Astrocyte (in vitro differentiated cells and primary cell): ENCODE measurements around the gene PAIP2. TPM values are rescaled to one million over a fixed set of nuclear protein-coding genes. Genes with fewer than 3 reads are reported as not detected.
"Not testable (repeated sequence)": the region's sequence is repeated elsewhere in the genome, so short reads cannot be mapped to it uniquely, and the experiment has no call there.

ENCODE experiments used
- DNase-seq: peaks from one replicate; pipeline ENCODE4 v3.0.0-alpha.2; 2010; ENCODE audit warnings: low read depth
- FAIRE-seq: peaks from 2 replicates; lab custom pipeline; 2011; peaks lifted over from hg19 to GRCh38; lab: Jason Lieb, UNC
- H2AFZ ChIP-seq: 2 replicates; pipeline ENCODE4 v1.6.0; 2012; ENCODE audit warnings: low read depth, low read length, inconsistent platforms
- H3K27ac ChIP-seq: 2 replicates; pipeline ENCODE4 v1.5.1; 2011; ENCODE audit warnings: low read depth, low read length, inconsistent platforms
- H3K27me3 ChIP-seq: 2 replicates; pipeline ENCODE4 v1.6.0; 2011; ENCODE audit warnings: low read length, inconsistent platforms; ENCODE audit not compliant: insufficient read depth
- H3K36me3 ChIP-seq: 2 replicates; pipeline ENCODE4 v1.5.1; 2011; ENCODE audit warnings: low read length, inconsistent platforms; ENCODE audit not compliant: insufficient read depth
- H3K4me1 ChIP-seq: 2 replicates; pipeline ENCODE4 v1.5.1; 2011; ENCODE audit warnings: low read length, inconsistent platforms; ENCODE audit not compliant: insufficient read depth
- H3K4me2 ChIP-seq: 2 replicates; pipeline ENCODE4 v1.6.0; 2012; ENCODE audit warnings: low read length, inconsistent platforms
- H3K4me3 ChIP-seq: 2 replicates; pipeline ENCODE4 v1.5.1; 2011; ENCODE audit warnings: low read depth, mild to moderate bottlenecking, low read length, inconsistent platforms; ENCODE audit not compliant: insufficient read depth
- H3K79me2 ChIP-seq: 2 replicates; pipeline ENCODE4 v1.6.0; 2012; ENCODE audit warnings: mild to moderate bottlenecking, low read length, inconsistent platforms; ENCODE audit not compliant: insufficient read depth
- H3K9ac ChIP-seq: 2 replicates; pipeline ENCODE4 v1.6.0; 2012; ENCODE audit warnings: mild to moderate bottlenecking, low read length, inconsistent platforms
- H3K9me3 ChIP-seq: 2 replicates; pipeline ENCODE4 v1.5.1; 2012; ENCODE audit warnings: low read depth, mild to moderate bottlenecking, low read length, inconsistent platforms; ENCODE audit not compliant: insufficient read depth
- H4K20me1 ChIP-seq: 2 replicates; pipeline ENCODE4 v1.6.0; 2012; ENCODE audit warnings: low read length, inconsistent platforms; ENCODE audit not compliant: insufficient read depth
- H3K27ac Mint-ChIP-seq: one replicate; pipeline ENCODE4 v1.8.0; 2021; ENCODE audit warnings: mild to moderate bottlenecking, mixed read lengths; ENCODE audit not compliant: unreplicated experiment
- H3K27me3 Mint-ChIP-seq: one replicate; pipeline ENCODE4 v1.8.0; 2021; ENCODE audit warnings: low read depth, mixed read lengths; ENCODE audit not compliant: unreplicated experiment
- H3K36me3 Mint-ChIP-seq: one replicate; pipeline ENCODE4 v1.8.0; 2021; ENCODE audit warnings: low read depth, mixed read lengths; ENCODE audit not compliant: unreplicated experiment
- H3K4me1 Mint-ChIP-seq: one replicate; pipeline ENCODE4 v1.8.0; 2021; ENCODE audit warnings: low read depth, mixed read lengths; ENCODE audit not compliant: unreplicated experiment
- H3K4me3 Mint-ChIP-seq: one replicate; pipeline ENCODE4 v1.8.0; 2021; ENCODE audit warnings: mild to moderate bottlenecking, moderate library complexity, mixed read lengths; ENCODE audit not compliant: unreplicated experiment
- H3K9me3 Mint-ChIP-seq: one replicate; pipeline ENCODE4 v1.8.0; 2021; ENCODE audit warnings: mild to moderate bottlenecking, mixed read lengths; ENCODE audit not compliant: unreplicated experiment
- CTCF ChIP-seq: IDR thresholded peaks from 2 replicates; pipeline ENCODE4 v1.5.1; 2011; ENCODE audit warnings: low read depth, mild to moderate bottlenecking, inconsistent platforms, low read length, moderate library complexity; ENCODE audit not compliant: insufficient read depth
- EZH2 ChIP-seq: IDR thresholded peaks from 2 replicates; pipeline ENCODE4 v1.6.1; 2012; ENCODE audit warnings: mild to moderate bottlenecking, low read length, inconsistent platforms; ENCODE audit not compliant: insufficient read depth
- total RNA-seq: library from RNA; stranded (reverse); gene quantifications from 2 replicates; pipeline ENCODE4 v1.2.1, GENCODE V29; 2021

PAIP2 gene
- total RNA-seq, 1 donor from 2014 or later: 75.3 TPM

DNA sequence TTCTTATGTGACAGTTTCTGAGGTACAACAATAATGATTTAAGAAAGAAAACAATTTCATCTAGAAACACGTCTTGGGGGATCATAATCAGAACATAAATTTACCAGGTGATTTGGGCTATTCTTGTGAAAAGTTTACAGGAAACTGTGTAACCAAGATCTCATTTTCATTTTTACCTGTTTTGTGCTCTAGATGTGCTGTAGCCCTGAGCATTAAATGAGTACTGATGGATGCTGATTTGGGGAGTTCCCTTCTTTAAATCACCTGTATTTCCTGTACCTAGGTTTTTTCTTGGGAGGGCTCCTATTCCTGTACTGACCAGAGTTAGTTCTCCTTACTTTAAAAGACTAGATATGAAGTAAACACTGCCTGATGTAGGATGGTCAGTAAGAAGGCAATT lies 35.5 kb upstream of the PAIP2 start:
- Mint-ChIP-seq H3K27me3 (no peaks in the 10 kb centered on the region), H3K36me3 (peaks cover 5% of the 10 kb centered on the region), H3K4me1 (peaks cover 55% of the 10 kb centered on the region), H3K9me3 (no peaks in the 10 kb centered on the region), H3K27ac (no peak overlapping the region), H3K4me3 (no peak overlapping the region)
- H3K27ac ChIP-seq: no peak overlapping the region
- H3K79me2 ChIP-seq: peaks cover 100% of the 10 kb centered on the region
- H2AFZ ChIP-seq: no peak overlapping the region
- TF ChIP-seq CTCF (no peak), EZH2 (no peak)
- no peak overlapping the region for H3K9ac ChIP-seq
- H3K4me1 ChIP-seq: peaks cover 3% of the 10 kb centered on the region
- peaks cover 100% of the 10 kb centered on the region for H4K20me1 ChIP-seq
- H3K27me3 ChIP-seq: no peaks in the 10 kb centered on the region
- no peaks in the 10 kb centered on the region for H3K9me3 ChIP-seq
- no peak overlapping the region for H3K4me2 ChIP-seq
- DNase-seq (no peak), FAIRE-seq (peak; percentile 49)
- H3K4me3 ChIP-seq: no peak overlapping the region
- no peaks in the 10 kb centered on the region for H3K36me3 ChIP-seq

DNA sequence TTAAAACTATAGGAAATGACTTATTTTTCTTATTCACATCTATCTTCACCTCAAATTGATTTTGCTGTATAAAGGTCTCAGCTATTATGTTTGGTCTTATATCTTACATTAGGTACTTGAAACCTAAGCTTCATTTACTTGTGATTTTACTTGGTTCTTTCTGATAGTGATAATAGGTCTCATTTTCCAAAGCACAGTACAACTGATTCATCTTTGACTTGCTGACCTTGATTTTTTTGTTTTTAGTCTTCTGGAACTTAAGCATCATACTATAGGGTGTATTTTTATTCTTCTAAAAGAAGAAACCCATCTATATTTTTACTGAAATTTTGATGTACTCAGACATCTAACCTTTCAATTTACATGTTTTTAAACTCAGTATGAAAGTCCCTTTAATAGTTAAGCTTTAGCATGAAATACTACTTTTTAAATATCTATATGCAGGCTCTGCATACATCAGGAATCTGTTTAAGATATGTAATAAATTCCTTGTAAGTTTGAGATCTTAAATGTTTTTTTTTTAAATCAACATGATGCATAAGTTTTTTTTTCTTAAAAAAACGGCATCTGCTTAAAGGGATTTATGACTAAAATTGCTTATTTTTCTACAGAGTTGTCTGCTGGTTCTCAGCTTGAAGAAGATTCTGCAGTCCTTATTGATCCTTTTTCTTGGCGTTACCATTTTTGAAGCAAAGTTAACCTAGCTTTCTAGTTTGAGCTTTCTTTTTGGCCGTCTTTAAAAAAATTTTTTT lies 34.9 kb upstream of the PAIP2 start:
- Histone ChIP-seq H3K9ac (no peak overlapping the region), H3K27me3 (no peaks in the 10 kb centered on the region), H3K9me3 (no peaks in the 10 kb centered on the region), H3K4me2 (no peak overlapping the region), H3K4me3 (no peak overlapping the region), H2AFZ (no peak overlapping the region), H3K4me1 (peaks cover 3% of the 10 kb centered on the region), H4K20me1 (peaks cover 100% of the 10 kb centered on the region), H3K79me2 (peaks cover 100% of the 10 kb centered on the region), H3K36me3 (no peaks in the 10 kb centered on the region), H3K27ac (no peak overlapping the region)
- no peak overlapping the region for H3K4me3 Mint-ChIP-seq
- no peaks in the 10 kb centered on the region for H3K9me3 Mint-ChIP-seq
- peaks cover 5% of the 10 kb centered on the region for H3K36me3 Mint-ChIP-seq
- no peaks in the 10 kb centered on the region for H3K27me3 Mint-ChIP-seq
- H3K27ac Mint-ChIP-seq: no peak overlapping the region
- FAIRE-seq (no peak), DNase-seq (no peak)
- no peak for TF ChIP-seq CTCF
- no peak for TF ChIP-seq EZH2
- peaks cover 53% of the 10 kb centered on the region for H3K4me1 Mint-ChIP-seq

DNA sequence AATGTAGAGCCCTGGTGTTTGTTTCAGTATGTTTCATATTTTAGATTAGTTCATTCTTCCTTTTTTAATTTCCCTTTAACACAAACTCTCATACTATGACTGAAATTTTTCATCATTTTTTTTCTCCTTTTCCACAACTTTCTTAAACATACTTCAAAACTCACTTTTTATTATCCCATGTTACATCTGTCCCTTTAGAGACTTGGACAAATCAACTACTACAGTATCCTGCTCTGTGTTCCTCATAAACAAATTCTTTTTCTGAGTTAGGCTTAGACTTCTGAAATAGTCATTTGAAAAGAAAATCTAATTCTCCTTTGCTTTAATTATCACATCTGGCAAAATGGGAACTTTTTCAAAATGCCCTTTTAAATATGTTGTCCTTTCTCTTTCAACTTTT lies 32.9 kb upstream of the PAIP2 start:
- no peak overlapping the region for H3K4me2 ChIP-seq
- H3K9ac ChIP-seq: no peak overlapping the region
- Mint-ChIP-seq H3K4me1 (peaks cover 39% of the 10 kb centered on the region), H3K27me3 (no peaks in the 10 kb centered on the region), H3K36me3 (peaks cover 5% of the 10 kb centered on the region), H3K9me3 (no peaks in the 10 kb centered on the region), H3K4me3 (no peak overlapping the region), H3K27ac (no peak overlapping the region)
- no peak overlapping the region for H2AFZ ChIP-seq
- no peak overlapping the region for H3K4me3 ChIP-seq
- H3K27ac ChIP-seq: no peak overlapping the region
- TF ChIP-seq EZH2 (no peak), CTCF (no peak)
- H3K9me3 ChIP-seq: no peaks in the 10 kb centered on the region
- H3K79me2 ChIP-seq: peaks cover 100% of the 10 kb centered on the region
- peaks cover 3% of the 10 kb centered on the region for H3K4me1 ChIP-seq
- no peak for DNase-seq
- H3K36me3 ChIP-seq: no peaks in the 10 kb centered on the region
- H3K27me3 ChIP-seq: no peaks in the 10 kb centered on the region
- FAIRE-seq: no peak
- peaks cover 100% of the 10 kb centered on the region for H4K20me1 ChIP-seq

DNA sequence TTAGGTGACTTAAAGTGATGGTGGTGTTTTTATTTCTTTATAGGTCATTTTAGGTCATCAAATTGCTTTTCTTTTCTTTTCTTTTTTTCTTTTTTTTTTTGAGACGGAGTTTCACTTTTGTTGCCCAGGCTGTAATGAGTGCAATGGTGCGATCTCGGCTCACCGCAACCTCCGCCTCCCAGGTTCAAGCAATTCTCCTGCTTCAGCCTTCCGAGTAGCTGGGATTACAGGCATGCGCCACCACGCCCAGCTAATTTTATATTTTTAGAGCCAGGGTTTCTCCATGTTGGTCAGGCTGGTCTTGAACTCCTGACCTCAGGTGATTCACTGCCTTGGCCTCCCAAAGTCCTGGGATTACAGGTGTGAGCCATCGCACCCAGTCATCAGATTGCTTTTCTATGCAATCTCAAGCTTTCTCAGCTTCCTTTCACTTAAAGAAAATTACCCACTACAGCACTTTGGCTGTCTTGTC lies 30.9 kb upstream of the PAIP2 start:
- H3K36me3 Mint-ChIP-seq, H3K9me3 Mint-ChIP-seq, H3K9me3 ChIP-seq, H2AFZ ChIP-seq, H3K36me3 ChIP-seq, H3K27ac Mint-ChIP-seq, H3K9ac ChIP-seq, FAIRE-seq, H3K4me1 ChIP-seq, H3K27me3 ChIP-seq, H3K4me3 ChIP-seq, H3K27me3 Mint-ChIP-seq, H3K27ac ChIP-seq: not testable (repeated sequence)
- peak; percentile 27 for DNase-seq
- Mint-ChIP-seq H3K4me3 (peak overlapping the region; percentile 40), H3K4me1 (peaks cover 44% of the 10 kb centered on the region)
- H4K20me1 ChIP-seq: peaks cover 98% of the 10 kb centered on the region
- peak overlapping the region; percentile 34 for H3K4me2 ChIP-seq
- peaks cover 100% of the 10 kb centered on the region for H3K79me2 ChIP-seq
